Islet of Langerhans (tissue), 1 donor: ENCODE data around the gene APRT.

Source experiments
- FAIRE-seq: peaks from one replicate; lab custom pipeline; 2011; peaks lifted over from hg19 to GRCh38; lab: Jason Lieb, UNC

The APRT gene

GRCh38 chr16:88771294-88771772, 40.4 kb downstream of the APRT start:
- FAIRE-seq, result no peak

- FAIRE-seq, result no peak
Observed at GRCh38 chr16:88770461-88771293, 41.1 kb downstream of the APRT start.

GRCh38 chr16:88769617-88770460, 41.9 kb downstream of the APRT start:
- no peak for FAIRE-seq

- no peak for FAIRE-seq
Observed at GRCh38 chr16:88768071-88768783, 43.5 kb downstream of the APRT start.

- FAIRE-seq, result no peak
Observed at GRCh38 chr16:88767546-88768070, 44.1 kb downstream of the APRT start.

- no peak for FAIRE-seq
Observed at GRCh38 chr16:88766975-88767374, 44.8 kb downstream of the APRT start.

GRCh38 chr16:88764913-88765349, 46.8 kb downstream of the APRT start:
- FAIRE-seq, result no peak

- no peak for FAIRE-seq
Observed at GRCh38 chr16:88764080-88764479, 47.6 kb downstream of the APRT start.

GRCh38 chr16:88763502-88764053, 48.1 kb downstream of the APRT start:
- no peak for FAIRE-seq

GRCh38 chr16:88762941-88763340, 48.8 kb downstream of the APRT start:
- FAIRE-seq, result no peak

GRCh38 chr16:88762258-88762870, 49.4 kb downstream of the APRT start:
- FAIRE-seq, result no peak

- no peak for FAIRE-seq
Observed at GRCh38 chr16:88761830-88762229, 49.9 kb downstream of the APRT start.

GRCh38 chr16:88761143-88761534, 50.6 kb downstream of the APRT start:
- FAIRE-seq, result no peak

GRCh38 chr16:88760424-88761142, 51.1 kb downstream of the APRT start:
- FAIRE-seq, result no peak

GRCh38 chr16:88759976-88760350, 51.8 kb downstream of the APRT start:
- FAIRE-seq, result no peak
